Gastrocnemius medialis (tissue), 4 donors: ENCODE results near the gene IL4R.

Experiments used
- CTCF ChIP-seq, 5 experiments: fragments of 450-650 bp in 3 of 5; fragments of 200-600 bp in 2 of 5; sonication (generic) in 2 of 5; IDR thresholded peaks in 4 of 5; conservative IDR thresholded peaks in 1 of 5; 1 replicate in 4 of 5; 2 replicates in 1 of 5; pipeline ENCODE4 v1.5.1; 2016 to 2019; ENCODE audit warnings: antibody characterized with exemption in 5 of 5, mild to moderate bottlenecking in 3 of 5, moderate library complexity in 3 of 5
- POLR2A ChIP-seq, 2 donors: fragments of 450-650 bp; IDR thresholded peaks; one replicate each; pipeline ENCODE4 v1.6.1; 2017; ENCODE audit warnings: antibody characterized with exemption in 2 of 2, mild to moderate bottlenecking in 2 of 2, moderate library complexity in 2 of 2

GRCh38 chr16:27340654-27341053 is 26.9 kb downstream of the IL4R start:
- TF ChIP-seq CTCF (IDR thresholded peaks at IDR 0.05 in 4 of 5, conservative IDR thresholded peaks at IDR 0.05 in 1 of 5) (no peak), POLR2A (IDR thresholded peaks at IDR 0.05) (no peak)
